Spleen (tissue), 7 donors: Measurements from ENCODE around the gene ABCD2.

Experiments used
- POLR2A ChIP-seq, 3 donors: fragments of 450-650 bp; IDR thresholded peaks; one replicate each; pipeline ENCODE4 v1.5.1; 2017; ENCODE audit warnings: antibody characterized with exemption in 3 of 3, mild to moderate bottlenecking in 1 of 3
- POLR2AphosphoS5 ChIP-seq, 3 donors: sonication (generic); formaldehyde crosslinking; IDR thresholded peaks; one replicate each; pipeline ENCODE4 v1.5.1; 2017; ENCODE audit warnings: antibody characterized with exemption in 3 of 3
- TF ChIP-seq, protein P1 (sequence below), 11 experiments: fragments of 200-600 bp in 7 of 11; fragments of 450-650 bp in 4 of 11; sonication (generic) in 4 of 11; IDR thresholded peaks in 8 of 11; conservative IDR thresholded peaks in 3 of 11; 1 replicate in 7 of 11; 2 replicates in 4 of 11; pipeline versions ENCODE4 v1.4.0 to v1.8.0; 2016 to 2021; ENCODE audit warnings: antibody characterized with exemption in 11 of 11, inconsistent platforms in 4 of 11, mild to moderate bottlenecking in 1 of 11
- donor health status: DM: no; HTN: no; CAD: no; lungs with moderate emphysema.
- donor health status: DM: no; HTN: no; CAD: no.
- donor health status: DM: no; HTN: no; CAD: no.

DNA sequence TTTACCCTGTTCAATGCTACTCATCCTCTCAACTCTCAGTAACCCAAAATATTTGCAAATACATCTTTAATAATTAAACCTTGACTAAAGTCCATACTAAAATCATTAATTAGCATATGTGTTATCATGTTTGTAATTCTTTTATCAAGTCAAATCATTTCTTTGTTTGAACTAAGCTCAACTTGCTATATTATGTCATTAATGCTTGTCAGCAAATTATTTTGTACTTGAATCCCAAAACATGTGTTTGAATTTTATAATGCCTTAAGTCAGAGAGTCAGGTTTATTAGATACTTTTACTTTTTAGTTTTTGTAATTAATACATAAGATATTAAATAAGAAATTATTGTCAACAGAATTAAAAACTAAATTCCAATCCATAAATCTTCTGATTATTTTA lies 16.5 kb downstream of the ABCD2 start:
- TF ChIP-seq, protein P1, sequence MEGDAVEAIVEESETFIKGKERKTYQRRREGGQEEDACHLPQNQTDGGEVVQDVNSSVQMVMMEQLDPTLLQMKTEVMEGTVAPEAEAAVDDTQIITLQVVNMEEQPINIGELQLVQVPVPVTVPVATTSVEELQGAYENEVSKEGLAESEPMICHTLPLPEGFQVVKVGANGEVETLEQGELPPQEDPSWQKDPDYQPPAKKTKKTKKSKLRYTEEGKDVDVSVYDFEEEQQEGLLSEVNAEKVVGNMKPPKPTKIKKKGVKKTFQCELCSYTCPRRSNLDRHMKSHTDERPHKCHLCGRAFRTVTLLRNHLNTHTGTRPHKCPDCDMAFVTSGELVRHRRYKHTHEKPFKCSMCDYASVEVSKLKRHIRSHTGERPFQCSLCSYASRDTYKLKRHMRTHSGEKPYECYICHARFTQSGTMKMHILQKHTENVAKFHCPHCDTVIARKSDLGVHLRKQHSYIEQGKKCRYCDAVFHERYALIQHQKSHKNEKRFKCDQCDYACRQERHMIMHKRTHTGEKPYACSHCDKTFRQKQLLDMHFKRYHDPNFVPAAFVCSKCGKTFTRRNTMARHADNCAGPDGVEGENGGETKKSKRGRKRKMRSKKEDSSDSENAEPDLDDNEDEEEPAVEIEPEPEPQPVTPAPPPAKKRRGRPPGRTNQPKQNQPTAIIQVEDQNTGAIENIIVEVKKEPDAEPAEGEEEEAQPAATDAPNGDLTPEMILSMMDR (IDR thresholded peaks at IDR 0.05 in 8 of 11, conservative IDR thresholded peaks at IDR 0.05 in 3 of 11), result no peak
- TF ChIP-seq POLR2AphosphoS5 (IDR thresholded peaks at IDR 0.05), result no peak
- TF ChIP-seq POLR2A (IDR thresholded peaks at IDR 0.05), result no peak
